GM18502 (cell line): ENCODE measurements around the gene LAMA5.

Experiments used
- ATAC-seq: cut with Tn5 transposase; IDR thresholded peaks from one replicate; pipeline ENCODE4 v1.9.1; 2021; ENCODE audit warnings: mild to moderate bottlenecking; ENCODE audit not compliant: unreplicated experiment, poor library complexity

LAMA5 gene

GRCh38 chr20:62391165-62392076, 24.3 kb upstream of the LAMA5 start:
- no peak for ATAC-seq

GRCh38 chr20:62390317-62391164, 23.4 kb upstream of the LAMA5 start:
- ATAC-seq, result no peak

- ATAC-seq, result no peak
Measured at GRCh38 chr20:62389601-62390087, 22.5 kb upstream of the LAMA5 start.

GRCh38 chr20:62388839-62389600, 21.9 kb upstream of the LAMA5 start:
- ATAC-seq, result no peak

GRCh38 chr20:62387933-62388635, 21.0 kb upstream of the LAMA5 start:
- ATAC-seq, result no peak

- no peak for ATAC-seq
Measured at GRCh38 chr20:62387219-62387913, 20.3 kb upstream of the LAMA5 start.

- ATAC-seq, result peak; percentile 78
Measured at GRCh38 chr20:62386383-62387218, 19.5 kb upstream of the LAMA5 start, which contains the start of gene RPS21. RPS21 (plus strand) TSS chr20:62387103; CDS start chr20:62387339, 236 bp downstream.

GRCh38 chr20:62382306-62383198, 15.4 kb upstream of the LAMA5 start:
- ATAC-seq, result peak; percentile 59

GRCh38 chr20:62381842-62382241, 14.7 kb upstream of the LAMA5 start:
- no peak for ATAC-seq

- no peak for ATAC-seq
Measured at GRCh38 chr20:62381202-62381797, 14.2 kb upstream of the LAMA5 start.

GRCh38 chr20:62378215-62378614, 11.1 kb upstream of the LAMA5 start:
- no peak for ATAC-seq

- no peak for ATAC-seq
Measured at GRCh38 chr20:62377615-62378178, 10.6 kb upstream of the LAMA5 start.

- no peak for ATAC-seq
Measured at GRCh38 chr20:62377064-62377461, 10.0 kb upstream of the LAMA5 start.

- no peak for ATAC-seq
Measured at GRCh38 chr20:62376112-62377063, 9.3 kb upstream of the LAMA5 start.
